HG03354 (cell line): Measurements from ENCODE around the gene CELF5.
"Not testable (repeated sequence)": the region's sequence is repeated elsewhere in the genome, so short reads cannot be mapped to it uniquely, and the experiment has no call there.

Experiments
- ATAC-seq: cut with Tn5 transposase; IDR thresholded peaks from one replicate; pipeline ENCODE4 v1.9.1; 2021; ENCODE audit warnings: mild to moderate bottlenecking; ENCODE audit not compliant: unreplicated experiment, poor library complexity, severe bottlenecking

Gene CELF5

DNA sequence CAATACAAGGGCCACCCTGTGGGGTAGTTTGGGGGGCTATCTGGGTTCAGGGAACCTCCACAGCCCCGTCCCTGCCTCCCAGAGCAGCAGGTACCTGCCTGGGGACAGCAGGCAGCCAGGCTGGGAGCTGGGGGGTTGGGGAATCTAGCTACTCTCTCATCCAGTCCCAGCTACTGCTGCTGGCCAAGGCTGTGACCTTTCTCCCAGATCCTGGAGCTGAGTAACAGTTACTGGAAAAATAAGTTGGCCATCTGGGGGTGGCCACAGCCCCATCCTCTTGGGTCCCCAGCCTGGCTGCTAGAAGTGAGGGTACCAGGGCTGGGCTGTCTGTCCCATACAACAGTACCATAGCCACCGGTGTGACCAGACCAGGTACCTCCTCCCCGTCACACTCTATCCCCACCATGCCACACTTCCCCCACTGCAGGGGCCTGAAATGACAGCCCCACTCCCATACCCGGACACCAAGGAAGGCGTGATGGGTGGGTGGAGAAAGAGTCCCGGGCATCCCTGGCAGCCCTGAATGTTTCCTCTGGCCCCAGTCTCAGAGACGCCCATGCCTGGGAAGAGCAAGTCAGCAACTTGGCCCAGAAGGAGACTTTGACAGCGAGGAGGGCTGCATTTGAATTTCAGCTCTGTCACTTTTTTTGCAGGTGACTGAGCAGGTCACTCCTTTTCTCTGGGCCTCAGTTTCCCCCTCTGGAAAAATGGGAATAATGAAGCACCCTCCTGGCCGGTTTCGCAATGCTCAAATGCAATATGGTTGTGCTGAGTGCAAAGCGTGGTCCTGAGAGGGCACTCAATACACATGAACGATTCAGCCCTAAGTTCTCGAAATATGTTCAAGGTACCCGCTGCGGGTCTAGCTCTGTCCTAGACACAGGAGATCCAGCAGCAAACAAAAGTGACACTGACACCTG lies 111.2 kb downstream of the CELF5 start:
- ATAC-seq, result no peak

GRCh38 chr19:3336351-3336679 lies 111.9 kb downstream of the CELF5 start:
- no peak for ATAC-seq

DNA sequence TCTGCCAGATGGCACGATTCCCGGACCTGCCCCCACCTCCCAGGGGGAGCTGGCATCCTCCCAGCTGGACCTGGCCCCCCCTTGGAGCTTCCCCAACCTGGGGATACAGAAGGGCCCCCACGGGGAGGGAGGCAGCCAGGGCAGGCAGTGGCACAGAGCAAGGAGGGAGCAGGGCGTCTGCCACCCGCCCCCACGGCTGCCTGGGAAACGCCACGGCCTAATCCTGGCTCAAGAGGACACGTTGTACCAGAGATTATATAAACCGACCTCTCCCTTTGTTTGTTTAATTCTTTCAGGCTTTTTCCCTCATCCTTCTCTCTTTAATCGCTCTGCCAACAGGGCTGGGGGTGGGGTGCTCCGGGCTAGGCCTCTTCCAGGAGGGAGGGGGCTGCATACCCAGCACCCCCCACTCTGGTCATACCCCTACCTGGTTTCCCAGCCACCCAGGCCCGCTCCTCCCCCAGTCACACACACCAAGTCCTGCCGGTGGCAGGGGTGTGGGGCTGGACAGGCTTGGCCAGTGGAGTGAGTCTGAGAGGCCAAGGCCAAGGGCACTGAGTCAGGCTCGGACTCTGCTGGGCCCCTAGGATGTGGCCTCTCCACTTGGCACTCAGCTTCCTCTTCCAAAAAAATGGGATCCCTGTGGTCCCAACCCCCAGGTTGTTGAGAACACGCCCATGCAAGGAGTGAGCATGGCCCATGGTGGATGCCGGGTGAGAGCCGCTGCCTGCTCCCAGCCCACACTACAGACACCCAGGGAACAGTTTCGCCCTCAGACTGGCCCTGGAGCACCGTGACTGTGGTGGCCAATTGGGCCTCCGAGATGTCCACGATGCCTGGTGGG lies 112.4 kb downstream of the CELF5 start:
- ATAC-seq, result no peak

DNA sequence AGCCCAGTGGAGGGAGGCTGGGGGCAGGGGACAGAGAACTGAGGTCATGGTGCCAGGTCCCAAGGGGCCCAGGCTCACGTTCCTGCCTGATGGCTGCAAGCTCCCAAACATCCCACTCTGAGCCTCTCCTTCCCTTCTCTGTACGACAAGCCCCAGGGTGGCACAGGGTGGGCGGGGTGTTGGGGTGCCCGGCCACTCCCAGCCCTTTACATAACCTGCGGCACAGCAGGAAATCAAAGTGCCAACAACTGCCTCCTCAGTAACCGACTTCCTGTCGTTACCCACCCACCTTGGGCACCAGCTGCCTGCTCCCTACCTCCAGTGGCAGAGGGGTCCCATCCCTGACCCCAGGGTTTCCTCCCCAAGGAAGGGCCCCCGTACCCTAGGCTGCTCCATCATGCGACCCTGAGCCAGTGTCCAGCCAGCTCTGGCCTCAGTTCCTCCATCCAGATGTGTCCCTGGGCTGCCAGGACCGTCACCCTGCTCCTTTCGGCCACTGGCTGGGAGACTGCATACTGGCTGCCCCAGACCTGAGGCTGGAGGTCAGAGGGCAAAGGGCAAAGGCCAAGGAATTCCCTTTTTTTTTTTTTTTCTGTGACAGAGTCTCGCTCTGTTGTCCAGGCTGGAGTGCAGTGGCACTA lies 114.2 kb downstream of the CELF5 start:
- no peak for ATAC-seq

DNA sequence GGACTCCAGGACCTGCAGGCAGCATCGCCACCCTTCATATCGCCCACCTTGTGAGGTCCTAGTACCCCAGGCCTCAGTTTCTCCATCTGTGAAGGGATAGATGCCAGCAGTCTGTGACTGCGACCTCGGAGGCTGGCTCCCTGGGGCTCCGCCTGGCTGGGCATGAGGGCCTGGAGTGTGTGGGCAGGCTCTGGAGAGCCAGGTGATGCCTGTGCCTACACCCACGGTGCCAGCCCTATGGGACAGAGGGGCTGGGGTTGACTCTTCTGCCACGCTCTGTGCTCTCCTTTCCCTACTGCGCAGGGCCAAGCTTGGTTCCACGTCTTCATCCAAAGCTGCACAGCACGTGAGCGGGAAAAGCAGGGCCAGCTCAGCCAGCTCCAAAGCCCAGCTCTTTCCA lies 115.9 kb downstream of the CELF5 start:
- ATAC-seq, result no peak

DNA sequence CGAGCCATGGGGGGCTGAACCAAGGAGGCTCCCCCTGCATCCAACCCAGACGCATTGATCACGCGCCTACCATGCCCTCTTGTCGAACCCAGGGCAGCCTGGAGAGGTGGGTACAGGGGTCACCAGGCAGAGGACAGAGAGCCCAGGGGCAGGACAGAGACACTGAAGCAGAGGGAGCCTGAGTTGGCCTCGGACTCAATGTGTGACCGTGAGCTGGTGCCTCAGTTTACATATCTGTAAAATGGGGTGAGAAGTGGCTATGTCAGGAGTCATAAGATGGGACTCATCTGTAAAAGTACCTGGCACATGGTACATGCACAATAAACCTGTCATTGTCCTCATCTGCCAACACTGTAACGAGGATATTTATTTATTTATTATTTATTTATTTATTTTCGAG lies 117.8 kb downstream of the CELF5 start:
- no peak for ATAC-seq

DNA sequence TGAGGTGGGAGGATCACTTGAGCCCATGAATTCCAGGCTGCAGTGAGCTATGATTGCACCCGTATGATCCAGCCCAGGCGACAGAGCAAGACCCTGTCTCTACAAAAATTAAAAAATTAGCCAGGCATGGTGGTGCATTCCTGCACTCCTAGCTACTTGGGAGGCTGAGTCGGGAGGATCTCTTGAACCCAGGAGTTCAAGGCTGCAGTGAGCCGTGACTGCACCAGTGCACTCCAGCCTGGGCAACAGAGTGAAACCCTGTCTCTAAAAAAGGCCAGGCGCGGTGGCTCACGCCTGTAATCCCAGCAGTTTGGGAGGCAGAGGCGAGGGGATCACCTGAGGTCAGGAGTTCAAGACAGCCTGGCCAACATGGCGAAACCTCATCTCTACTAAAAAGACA lies 118.5 kb downstream of the CELF5 start:
- not testable (repeated sequence) for ATAC-seq

- ATAC-seq, result no peak
Observed at GRCh38 chr19:3343619-3344502, 119.4 kb downstream of the CELF5 start.

DNA sequence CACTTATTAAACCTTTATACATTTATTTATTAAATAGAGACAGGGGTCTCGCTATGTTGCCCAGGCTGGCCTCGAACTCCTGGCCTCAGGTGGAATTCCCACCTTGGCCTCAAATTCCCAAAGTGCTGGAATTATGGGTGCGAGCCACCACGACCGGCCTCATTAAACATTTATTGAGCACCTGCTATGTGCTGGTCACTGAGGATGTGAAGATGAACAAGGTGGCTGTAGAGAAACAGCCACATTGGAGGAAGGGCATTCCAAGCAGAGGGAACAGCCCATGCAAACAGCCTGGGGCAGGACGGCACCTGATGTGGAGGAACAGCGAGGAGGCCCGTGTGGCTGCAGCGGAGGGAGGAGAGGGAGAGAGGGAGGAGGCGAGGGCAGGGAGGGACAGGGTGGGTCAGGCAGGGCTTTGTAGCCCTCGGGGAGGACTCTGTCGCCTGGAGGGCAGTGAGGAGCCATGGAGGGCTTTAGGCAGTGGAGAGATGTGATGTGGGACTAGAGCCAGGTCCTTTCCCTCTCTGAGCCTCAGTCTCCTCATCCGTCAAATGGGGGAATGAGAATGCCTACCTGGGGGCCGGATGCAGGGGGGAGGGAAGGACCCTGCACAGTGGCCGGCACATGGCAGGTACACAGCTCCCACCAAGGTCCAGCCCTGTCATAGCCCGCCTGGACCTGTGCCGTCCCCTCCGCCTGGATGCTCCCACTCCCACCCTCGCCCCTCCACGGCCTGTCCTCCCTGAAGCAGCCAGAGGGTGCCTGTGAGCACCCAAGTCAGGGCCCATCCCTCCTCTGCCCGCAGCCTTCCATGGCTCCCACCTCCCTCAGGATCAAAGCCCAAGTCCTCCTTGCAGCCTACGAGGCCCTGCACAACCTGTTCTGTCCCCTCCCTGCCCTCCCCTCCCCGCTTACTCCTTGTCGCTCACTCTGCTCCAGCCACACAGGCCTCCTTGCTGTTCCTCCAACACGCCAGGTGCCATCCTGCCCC lies 120.4 kb downstream of the CELF5 start:
- no peak for ATAC-seq

GRCh38 chr19:3345850-3346460 lies 121.5 kb downstream of the CELF5 start:
- ATAC-seq, result no peak
